Psoas muscle (tissue), 8 donors: ENCODE results near the gene S100B. TPM values are rescaled to one million over a fixed set of nuclear protein-coding genes. Genes with fewer than 3 reads are reported as not detected.

Source experiments
- ATAC-seq, 4 donors: fragments of 200-7000 bp; cut with Tn5 transposase; one replicate each; pipeline ENCODE4 v1.9.1; 2020; ENCODE audit warnings: moderate library complexity in 3 of 4, mild to moderate bottlenecking in 2 of 4
- DNase-seq, 2 donors: peaks; one replicate each; pipeline ENCODE4 v3.0.0-alpha.2; 2020
- H3K27ac ChIP-seq: fragments of 200-600 bp; one replicate; pipeline ENCODE4 v1.8.0; 2022
- H3K27me3 ChIP-seq, 3 donors: fragments of 200-600 bp in 1 of 3; one replicate each; pipeline versions ENCODE4 v1.6.1 to v1.8.0; 2013 to 2022; ENCODE audit warnings: low read length in 2 of 3, mild to moderate bottlenecking in 2 of 3, moderate library complexity in 1 of 3; ENCODE audit not compliant: insufficient read depth in 3 of 3
- H3K36me3 ChIP-seq, 2 donors: fragments of 200-600 bp in 1 of 2; one replicate each; pipeline versions ENCODE4 v1.6.1 to v1.8.0; 2013 to 2022; ENCODE audit warnings: low read depth in 1 of 2, mild to moderate bottlenecking in 1 of 2, moderate library complexity in 1 of 2; ENCODE audit not compliant: insufficient read depth in 1 of 2
- H3K4me1 ChIP-seq: fragments of 200-600 bp; one replicate; pipeline ENCODE4 v1.8.0; 2022
- H3K4me3 ChIP-seq: fragments of 200-600 bp; one replicate; pipeline ENCODE4 v1.8.0; 2022; ENCODE audit warnings: mild to moderate bottlenecking
- H3K9me3 ChIP-seq: fragments of 200-600 bp; one replicate; pipeline ENCODE4 v1.8.0; 2022
- CTCF ChIP-seq: fragments of 200-600 bp; IDR thresholded peaks from one replicate; pipeline ENCODE4 v1.8.0; 2022; ENCODE audit warnings: antibody characterized with exemption
- WGBS, 3 donors: extraction: QIAGEN DNeasy Blood & Tissue Kit; methylation state at CpG; one replicate each; pipeline versions ENCODE4 v1.1.6 to v1.1.7; 2013; 5-methylcytosine and 5-hydroxymethylcytosine counted together
- intact Hi-C, 2 donors: fragments of 100-400 bp; cut with DNase I; formaldehyde crosslinking; loops; one replicate each; pipeline versions ENCODE4 v1.11.0 to v1.14.2; 2022
- polyA plus RNA-seq, 3 donors: library from polyadenylated mRNA; stranded (reverse); fragments of 200-250 nt; gene quantifications; one replicate each; pipeline ENCODE4 v1.2.3, GENCODE V29; 2013
- total RNA-seq, 4 donors: library from RNA; stranded (reverse); fragmentation: NEBNext Ultra II Directional in 2 of 4; extraction: Animal tissue kit (Norgen Biotek cat#: 25700) in 2 of 4; gene quantifications; one replicate each; pipeline versions ENCODE4 v1.2.1 to v1.2.4, GENCODE V29; 2021 to 2023
- donor health status: healthy with polysubstance abuse.
- donor health status: DM: no; HTN: no; CAD: no; lungs with moderate emphysema.
- donor health status: Bipolar disorder and iron deficiency.
- donor health status: healthy.
- donor health status: DM: yes; HTN: yes; CAD: no.
- donor health status: DM: no; HTN: no; CAD: no.
- donor health status: DM: no; HTN: no; CAD: no.
- donor health status: DM: yes; HTN: yes; CAD: no.

Gene S100B
- total and polyA plus RNA-seq, 7 donors: 0.52 to 2.0 (median 1.1) TPM

DNA sequence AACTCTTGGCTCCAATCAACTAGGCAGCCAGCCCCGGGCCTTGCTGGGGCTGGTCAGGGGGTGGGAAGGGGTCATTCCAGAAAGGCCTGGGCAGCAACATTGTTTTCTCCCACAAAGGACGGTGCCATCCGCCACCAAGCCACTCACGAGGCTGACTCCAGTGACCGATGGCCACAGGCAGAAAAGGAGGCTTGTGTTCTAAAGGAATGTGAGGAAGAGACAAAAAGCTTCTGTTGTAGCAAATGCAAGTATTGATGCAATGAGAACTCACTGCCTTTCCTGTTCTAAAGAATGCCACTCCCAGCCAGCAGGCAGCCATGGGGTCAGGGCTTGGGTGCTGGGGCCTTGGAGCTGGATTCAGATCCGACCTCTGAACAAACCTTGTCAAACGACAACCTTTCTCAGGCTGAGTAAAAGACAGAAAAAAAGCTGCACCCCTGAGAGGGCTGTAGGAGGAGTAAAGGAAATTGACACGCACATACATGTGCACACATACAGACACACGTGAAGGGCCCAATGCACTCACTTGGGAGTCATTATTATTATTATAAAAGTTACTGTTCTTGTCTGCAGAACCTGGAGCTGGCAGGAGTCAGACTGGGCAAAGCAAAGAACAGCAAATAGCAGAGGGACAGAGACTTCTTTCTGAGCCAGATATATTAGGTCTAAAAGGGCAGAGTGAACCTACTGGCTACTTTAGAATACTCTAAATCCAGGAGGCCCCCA is 16.7 kb upstream of the S100B start:
- WGBS, 3 donors: 40 to 63% (median 51%) methylated on average over 9 of the region's 9 CpGs
- peaks cover 8% of the 10 kb centered on the region for H3K9me3 ChIP-seq
- H3K4me1 ChIP-seq: no peaks in the 10 kb centered on the region
- intact Hi-C loops: no loop called here
- no peaks in the 10 kb centered on the region for H3K36me3 ChIP-seq
- no peak for TF ChIP-seq CTCF
- H3K27ac ChIP-seq: no peak overlapping the region
- ATAC-seq: no peak
- H3K27me3 ChIP-seq: peaks cover 0 to 11% (median 6%) of the 10 kb centered on the region in 3 donors
- no peak overlapping the region for H3K4me3 ChIP-seq
- DNase-seq: no peak

DNA sequence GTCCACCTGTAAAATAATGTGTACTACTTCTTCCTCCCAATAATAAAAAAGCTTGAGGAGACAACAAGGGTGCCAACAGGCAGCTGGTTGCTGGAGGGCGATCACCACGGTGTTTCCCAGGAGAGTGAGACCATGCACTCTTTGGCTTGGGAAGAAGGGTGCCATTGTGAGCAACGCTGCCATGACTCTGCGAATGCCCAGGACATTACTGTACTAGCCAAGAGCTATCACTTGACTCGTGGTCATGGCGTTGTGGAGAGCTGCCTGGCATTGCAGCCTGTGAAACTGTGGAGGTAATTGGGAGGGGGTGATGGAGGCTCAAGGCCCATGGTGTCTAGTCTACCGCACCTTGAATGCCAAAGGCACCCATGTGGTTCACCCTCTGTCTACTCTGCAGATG is 16.0 kb upstream of the S100B start:
- ATAC-seq (no peak), DNase-seq (no peak)
- WGBS, 3 donors: 57 to 75% (median 62%) methylated on average over 7 of the region's 7 CpGs
- TF ChIP-seq CTCF: no peak
- intact Hi-C loops: no loop called here
- Histone ChIP-seq H3K27ac (no peak overlapping the region), H3K36me3 (no peaks in the 10 kb centered on the region), H3K9me3 (peaks cover 4% of the 10 kb centered on the region), H3K4me1 (no peaks in the 10 kb centered on the region), H3K4me3 (no peak overlapping the region), H3K27me3 (peaks cover 0 to 11% (median 6%) of the 10 kb centered on the region in 3 donors)

DNA sequence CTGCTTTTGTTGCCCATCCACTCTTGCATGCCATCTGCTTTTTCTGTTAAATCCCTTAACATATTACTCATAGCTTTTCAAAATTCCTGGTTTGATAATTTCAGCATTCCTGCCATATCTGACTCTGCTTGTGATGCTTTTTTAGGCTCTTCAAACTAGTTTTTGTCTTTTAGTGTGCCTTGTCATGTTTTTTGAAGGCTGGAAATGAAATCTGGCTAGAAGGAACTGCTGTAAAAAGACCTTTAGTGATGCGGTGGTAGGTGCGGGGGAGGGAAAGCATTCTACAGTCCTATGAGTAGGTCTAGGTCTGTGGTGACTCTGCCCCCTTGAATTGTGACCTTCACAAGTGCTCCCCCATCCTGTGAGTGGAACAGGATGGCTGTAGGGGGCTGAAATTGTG is 15.0 kb upstream of the S100B start:
- Histone ChIP-seq H3K27me3 (peaks cover 0 to 11% (median 0%) of the 10 kb centered on the region in 3 donors), H3K4me3 (no peak overlapping the region), H3K27ac (no peak overlapping the region), H3K4me1 (no peaks in the 10 kb centered on the region), H3K9me3 (no peaks in the 10 kb centered on the region), H3K36me3 (no peaks in the 10 kb centered on the region)
- 85 to 94% (median 88%) methylated on average over 2 of the region's 2 CpGs for WGBS, 3 donors
- ATAC-seq (no peak), DNase-seq (no peak)
- intact Hi-C loops: no loop called here
- no peak for TF ChIP-seq CTCF

GRCh38 chr21:46618738-46619379 is 14.0 kb upstream of the S100B start:
- no peaks in the 10 kb centered on the region for H3K4me1 ChIP-seq
- H3K4me3 ChIP-seq: no peak overlapping the region
- WGBS, 3 donors: 94% methylated on average over 5 of the region's 5 CpGs
- no peak for TF ChIP-seq CTCF
- no peaks in the 10 kb centered on the region for H3K36me3 ChIP-seq
- H3K27ac ChIP-seq: no peak overlapping the region
- H3K9me3 ChIP-seq: no peaks in the 10 kb centered on the region
- DNase-seq (no peak), ATAC-seq (no peak)
- H3K27me3 ChIP-seq: peaks cover 0 to 11% (median 0%) of the 10 kb centered on the region in 3 donors
- intact Hi-C loops: no loop called here
